VCaP (cell line): ENCODE measurements around the gene SLC25A20.

Experiments used
- H3K27ac ChIP-seq: fragments of 450-650 bp; 2 replicates; pipeline ENCODE4 v1.5.1; 2017
- CTCF ChIP-seq: fragments of 450-650 bp; conservative IDR thresholded peaks from 2 replicates; pipeline ENCODE4 v1.5.1; 2017; ENCODE audit warnings: mild to moderate bottlenecking, moderate library complexity

The SLC25A20 gene

GRCh38 chr3:48897460-48898376 is 964 bp downstream of the SLC25A20 start:
- TF ChIP-seq CTCF: no peak
- H3K27ac ChIP-seq: peak overlapping the region; percentile 50; the same call in 1 of the 2 replicates

GRCh38 chr3:48896936-48897335 is 1.7 kb downstream of the SLC25A20 start:
- no peak for TF ChIP-seq CTCF
- H3K27ac ChIP-seq: no peak overlapping the region

GRCh38 chr3:48894516-48894915 is 4.2 kb downstream of the SLC25A20 start:
- no peak overlapping the region for H3K27ac ChIP-seq
- TF ChIP-seq CTCF: no peak

GRCh38 chr3:48891606-48892005 is 7.1 kb downstream of the SLC25A20 start:
- TF ChIP-seq CTCF: no peak
- no peak overlapping the region for H3K27ac ChIP-seq

- peak overlapping the region; percentile 58 for H3K27ac ChIP-seq
- no peak for TF ChIP-seq CTCF
Measured at GRCh38 chr3:48885753-48886152, 12.9 kb downstream of the SLC25A20 start.

- no peak overlapping the region for H3K27ac ChIP-seq
- no peak for TF ChIP-seq CTCF
Measured at GRCh38 chr3:48881652-48882114, 17.0 kb downstream of the SLC25A20 start.

- no peak for TF ChIP-seq CTCF
- no peak overlapping the region for H3K27ac ChIP-seq
Measured at GRCh38 chr3:48881006-48881405, 17.7 kb downstream of the SLC25A20 start.
